ENCODE measurements around the gene PIPOX. TPM values are rescaled to one million over a fixed set of nuclear protein-coding genes. Genes with fewer than 3 reads are reported as not detected.

PIPOX gene
- total and polyA plus RNA-seq, 2 of the 13 experiments (the other 11 are each of a cell fraction or from before 2014, with no cell fraction given): 87.3 to 154 TPM

DNA sequence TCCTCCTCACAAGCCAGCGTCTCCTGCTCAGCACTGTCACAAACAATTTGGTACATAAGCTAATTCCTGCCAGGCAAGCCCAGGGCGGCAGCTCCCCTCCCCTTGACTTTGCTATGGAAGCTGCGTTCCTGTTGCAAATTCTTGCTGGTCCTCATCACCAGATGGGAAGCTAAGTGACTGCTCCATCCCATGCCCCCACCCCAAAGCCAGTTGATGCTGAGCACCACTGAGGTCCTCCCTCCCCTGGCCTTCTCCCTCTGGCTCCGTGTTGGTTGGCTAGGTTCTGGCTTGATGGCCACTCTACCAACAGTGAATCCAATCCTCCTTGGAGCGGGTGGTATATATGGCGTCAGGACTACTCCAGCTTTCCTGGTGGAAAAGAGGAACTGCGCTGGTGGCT, 34.4 kb downstream of the PIPOX start:
- Histone ChIP-seq H2AFZ (ENCODE audit: low read length) (no peak overlapping the region), H3K27ac (ENCODE audit: extremely low read length, insufficient read depth, low read length) (no peak overlapping the region), H3K4me3 (replicated peaks in 1 of 3; ENCODE audit: insufficient read depth in 1 of 3, low read depth in 2 of 3, low read length in 3 of 3) (no peak overlapping the region), H3K79me2 (ENCODE audit: insufficient read depth, low read length) (no peaks in the 10 kb centered on the region), H3K4me2 (ENCODE audit: low read depth, low read length) (no peak overlapping the region), H3K27me3 (ENCODE audit: control insufficient read depth in 1 of 2, insufficient read depth in 2 of 2, low read length in 2 of 2) (no peaks in the 10 kb centered on the region), H3K36me3 (replicated peaks in 1 of 2; ENCODE audit: control insufficient read depth in 1 of 2, insufficient read depth in 2 of 2, low read length in 2 of 2) (peaks cover 10 to 27% of the 10 kb centered on the region in 2 experiments), H3K9ac (ENCODE audit: insufficient read depth, low read depth, low read length) (no peak overlapping the region), H3K4me1 (ENCODE audit: insufficient read depth, low read length) (peaks cover 24% of the 10 kb centered on the region), H3K9me3 (ENCODE audit: low read length) (no peaks in the 10 kb centered on the region), H4K20me1 (ENCODE audit: insufficient read depth, low read length) (peaks cover 5% of the 10 kb centered on the region; the same call in 1 of the 2 replicates)
- DNase-seq (ENCODE audit: low spot score) (no peak), ATAC-seq (no peak), FAIRE-seq (no peak)
- in situ Hi-C loops (cut with HindIII; ENCODE audit: extremely low pct_ligation_motif_present, low pct_unique_long_range_greater_than_20kb): no loop called here
- CTCF ChIA-PET (ENCODE audit: low intra/inter-chr PET ratio, low total read pairs): no interaction called here
- 100% methylated on average over 6 of the region's 7 CpGs for whole genome bisulfite sequencing (ENCODE audit: low lambda C conversion rate)
- TF ChIP-seq NFKBIZ (CRISPR knock-in tag; IDR thresholded peaks at IDR 0.05) (no peak), ZNF720 (CRISPR knock-in tag; IDR thresholded peaks at IDR 0.05) (no peak)
- TF ChIP-seq, protein P1, sequence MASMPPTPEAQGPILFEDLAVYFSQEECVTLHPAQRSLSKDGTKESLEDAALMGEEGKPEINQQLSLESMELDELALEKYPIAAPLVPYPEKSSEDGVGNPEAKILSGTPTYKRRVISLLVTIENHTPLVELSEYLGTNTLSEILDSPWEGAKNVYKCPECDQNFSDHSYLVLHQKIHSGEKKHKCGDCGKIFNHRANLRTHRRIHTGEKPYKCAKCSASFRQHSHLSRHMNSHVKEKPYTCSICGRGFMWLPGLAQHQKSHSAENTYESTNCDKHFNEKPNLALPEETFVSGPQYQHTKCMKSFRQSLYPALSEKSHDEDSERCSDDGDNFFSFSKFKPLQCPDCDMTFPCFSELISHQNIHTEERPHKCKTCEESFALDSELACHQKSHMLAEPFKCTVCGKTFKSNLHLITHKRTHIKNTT (CRISPR knock-in tag; IDR thresholded peaks at IDR 0.05): no peak
- TF ChIP-seq, protein P2, sequence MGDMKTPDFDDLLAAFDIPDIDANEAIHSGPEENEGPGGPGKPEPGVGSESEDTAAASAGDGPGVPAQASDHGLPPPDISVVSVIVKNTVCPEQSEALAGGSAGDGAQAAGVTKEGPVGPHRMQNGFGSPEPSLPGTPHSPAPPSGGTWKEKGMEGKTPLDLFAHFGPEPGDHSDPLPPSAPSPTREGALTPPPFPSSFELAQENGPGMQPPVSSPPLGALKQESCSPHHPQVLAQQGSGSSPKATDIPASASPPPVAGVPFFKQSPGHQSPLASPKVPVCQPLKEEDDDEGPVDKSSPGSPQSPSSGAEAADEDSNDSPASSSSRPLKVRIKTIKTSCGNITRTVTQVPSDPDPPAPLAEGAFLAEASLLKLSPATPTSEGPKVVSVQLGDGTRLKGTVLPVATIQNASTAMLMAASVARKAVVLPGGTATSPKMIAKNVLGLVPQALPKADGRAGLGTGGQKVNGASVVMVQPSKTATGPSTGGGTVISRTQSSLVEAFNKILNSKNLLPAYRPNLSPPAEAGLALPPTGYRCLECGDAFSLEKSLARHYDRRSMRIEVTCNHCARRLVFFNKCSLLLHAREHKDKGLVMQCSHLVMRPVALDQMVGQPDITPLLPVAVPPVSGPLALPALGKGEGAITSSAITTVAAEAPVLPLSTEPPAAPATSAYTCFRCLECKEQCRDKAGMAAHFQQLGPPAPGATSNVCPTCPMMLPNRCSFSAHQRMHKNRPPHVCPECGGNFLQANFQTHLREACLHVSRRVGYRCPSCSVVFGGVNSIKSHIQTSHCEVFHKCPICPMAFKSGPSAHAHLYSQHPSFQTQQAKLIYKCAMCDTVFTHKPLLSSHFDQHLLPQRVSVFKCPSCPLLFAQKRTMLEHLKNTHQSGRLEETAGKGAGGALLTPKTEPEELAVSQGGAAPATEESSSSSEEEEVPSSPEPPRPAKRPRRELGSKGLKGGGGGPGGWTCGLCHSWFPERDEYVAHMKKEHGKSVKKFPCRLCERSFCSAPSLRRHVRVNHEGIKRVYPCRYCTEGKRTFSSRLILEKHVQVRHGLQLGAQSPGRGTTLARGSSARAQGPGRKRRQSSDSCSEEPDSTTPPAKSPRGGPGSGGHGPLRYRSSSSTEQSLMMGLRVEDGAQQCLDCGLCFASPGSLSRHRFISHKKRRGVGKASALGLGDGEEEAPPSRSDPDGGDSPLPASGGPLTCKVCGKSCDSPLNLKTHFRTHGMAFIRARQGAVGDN (CRISPR knock-in tag; IDR thresholded peaks at IDR 0.05): no peak
- TF ChIP-seq, protein P3, sequence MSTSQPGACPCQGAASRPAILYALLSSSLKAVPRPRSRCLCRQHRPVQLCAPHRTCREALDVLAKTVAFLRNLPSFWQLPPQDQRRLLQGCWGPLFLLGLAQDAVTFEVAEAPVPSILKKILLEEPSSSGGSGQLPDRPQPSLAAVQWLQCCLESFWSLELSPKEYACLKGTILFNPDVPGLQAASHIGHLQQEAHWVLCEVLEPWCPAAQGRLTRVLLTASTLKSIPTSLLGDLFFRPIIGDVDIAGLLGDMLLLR (CRISPR knock-in tag; IDR thresholded peaks at IDR 0.05): no peak
- POLR2A ChIA-PET: no interaction called here
- intact Hi-C loops (cut with micrococcal nuclease; ENCODE audit: unreplicated experiment): loop anchor here (5.0 to 10.0 kb wide), 2 partner anchors 35 to 113 kb away; partner anchors contain the start of gene PIPOX
- BruUV-seq (replicated peaks): no TSS peak
